ENCODE data around the gene NACC1.
A peak's percentile ranks its signal among the peaks of the same experiment; 100 is the strongest.

Gene NACC1

DNA sequence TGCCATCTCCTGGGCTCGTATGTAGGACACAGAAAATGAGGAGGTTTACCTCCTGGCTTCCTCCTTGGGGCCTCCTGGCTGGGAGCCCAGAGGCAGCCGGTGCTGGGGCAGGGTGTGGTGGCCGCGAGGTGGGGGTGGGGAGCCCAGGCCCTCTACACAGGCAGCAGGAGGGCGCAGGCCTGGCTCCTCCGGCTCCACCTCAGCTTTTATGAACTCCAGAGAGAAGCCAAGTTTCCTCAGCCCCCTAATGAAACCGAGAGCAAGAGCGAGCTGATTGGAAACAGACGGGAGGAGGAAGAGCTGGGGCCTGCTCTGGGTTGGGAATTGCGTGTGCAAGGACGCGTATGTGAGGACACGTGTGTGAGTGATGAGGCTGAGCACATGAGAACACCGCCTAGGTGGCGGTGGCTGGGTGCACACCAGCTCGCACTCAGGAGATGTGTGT, 38.5 kb upstream of the NACC1 start:
- TF ChIP-seq POLR2A (IDR thresholded peaks at IDR 0.05; ENCODE audit: low read depth, low read length) = no peak
- DNase-seq (ENCODE audit: insufficient read length, low spot score) (no peak), FAIRE-seq (no peak)

DNA sequence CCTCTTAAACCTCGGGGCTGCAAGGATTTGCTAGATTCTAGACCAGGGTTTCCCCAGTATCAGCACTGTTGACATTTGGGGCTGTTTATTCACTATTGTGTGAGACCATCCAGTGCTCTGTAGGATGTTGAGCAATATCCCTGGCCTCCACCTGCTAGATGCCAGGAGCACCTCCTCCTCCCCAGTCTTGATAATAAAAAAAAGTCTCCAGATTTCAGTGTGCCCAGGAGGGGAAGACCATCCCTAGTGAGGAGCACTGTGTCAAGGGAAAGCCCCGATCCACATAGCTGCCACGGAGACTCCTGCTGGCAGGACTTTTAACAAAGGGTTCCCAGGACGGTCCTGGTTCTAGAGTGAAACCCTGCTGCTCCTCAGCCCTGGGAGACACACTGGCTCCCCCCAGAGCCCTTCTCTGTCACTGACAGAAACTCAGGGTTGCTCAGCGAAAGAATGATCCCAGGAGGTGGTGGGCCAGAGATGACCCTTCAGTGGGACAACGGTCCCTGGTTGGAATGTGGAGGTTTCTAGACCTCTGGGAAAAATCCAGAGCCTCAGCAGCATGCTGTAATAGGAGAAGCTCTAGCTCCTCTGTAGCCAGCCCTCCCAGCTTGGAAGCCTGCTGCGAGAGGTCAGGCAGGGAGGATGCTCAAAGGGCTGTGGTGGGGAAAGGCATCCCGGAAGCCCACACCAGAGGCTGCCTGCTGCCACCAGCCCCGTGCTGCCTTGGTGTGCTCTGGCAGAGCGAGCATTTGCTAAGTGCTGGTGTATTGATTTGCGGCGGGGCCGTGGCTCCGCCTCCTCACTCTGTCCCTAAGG, 35.7 kb upstream of the NACC1 start:
- no peak for TF ChIP-seq POLR2A (IDR thresholded peaks at IDR 0.05; ENCODE audit: low read depth, low read length)
- DNase-seq (ENCODE audit: insufficient read length, low spot score) (no peak), FAIRE-seq (no peak)

DNA sequence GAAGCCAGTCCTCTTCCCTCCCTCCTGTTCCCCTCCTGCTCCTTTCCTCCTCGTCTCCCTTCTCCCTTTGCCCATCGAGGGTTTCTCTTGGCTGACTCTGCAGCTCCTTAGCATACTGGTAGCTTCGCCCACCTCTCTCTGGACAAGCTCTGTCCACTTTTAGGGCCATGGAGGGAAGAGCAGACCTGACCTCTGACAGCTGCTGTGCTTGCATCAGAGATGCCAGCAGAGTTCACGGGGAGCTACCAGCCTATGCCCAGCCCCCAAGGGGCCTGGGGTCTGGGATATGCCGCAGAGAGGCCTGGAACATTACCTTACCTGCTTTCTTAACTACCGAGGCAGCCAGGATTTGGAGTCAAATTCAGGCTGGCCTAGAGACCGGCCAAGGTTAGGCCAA, 35.1 kb upstream of the NACC1 start:
- TF ChIP-seq POLR2A (IDR thresholded peaks at IDR 0.05; ENCODE audit: low read depth, low read length) = no peak
- DNase-seq (ENCODE audit: insufficient read length, low spot score) = no peak
- FAIRE-seq = no peak

DNA sequence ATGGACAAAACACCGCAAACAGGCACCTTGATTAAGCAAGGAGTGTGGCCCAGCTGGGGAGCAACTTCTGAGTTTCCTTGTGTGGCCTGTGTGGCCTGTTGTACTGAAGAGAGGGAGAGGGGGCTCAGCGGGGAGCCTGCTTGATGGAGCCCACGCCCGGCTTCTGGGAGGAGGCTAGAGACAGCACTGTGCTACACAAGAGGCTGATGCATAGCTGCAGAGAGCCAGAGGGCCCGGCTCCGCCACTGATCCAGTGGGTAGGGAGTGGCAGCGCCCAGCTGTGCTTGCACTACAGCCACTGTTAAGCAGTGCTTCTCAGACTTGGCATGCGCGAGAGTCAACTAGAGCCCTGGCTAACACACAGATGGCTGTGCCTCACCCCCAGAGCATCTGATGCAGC, 34.4 kb upstream of the NACC1 start:
- FAIRE-seq (no peak), DNase-seq (ENCODE audit: insufficient read length, low spot score) (no peak)
- TF ChIP-seq POLR2A (IDR thresholded peaks at IDR 0.05; ENCODE audit: low read depth, low read length) = no peak

DNA sequence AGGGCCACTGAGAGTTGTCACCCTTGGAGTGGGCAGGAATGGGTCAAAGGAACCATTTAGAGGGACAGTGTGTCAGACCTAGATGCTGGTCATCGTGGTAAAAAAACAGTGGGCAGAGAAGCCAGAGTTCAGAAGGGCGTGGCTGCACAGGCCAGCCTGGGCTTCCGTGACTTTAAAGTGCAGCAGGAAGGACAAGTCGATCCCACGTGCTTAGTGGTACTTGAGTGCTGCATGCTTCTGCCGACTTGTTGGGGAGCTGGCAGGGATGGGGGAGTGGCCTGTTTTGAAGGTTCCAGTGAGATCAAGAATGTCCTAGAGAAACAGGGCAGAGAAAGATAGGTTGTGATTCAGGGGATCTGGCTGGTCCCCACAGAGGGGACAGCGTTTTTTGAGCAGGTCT, 32.4 kb upstream of the NACC1 start:
- no peak for TF ChIP-seq POLR2A (IDR thresholded peaks at IDR 0.05; ENCODE audit: low read depth, low read length)
- DNase-seq (ENCODE audit: insufficient read length, low spot score) (no peak), FAIRE-seq (no peak)

DNA sequence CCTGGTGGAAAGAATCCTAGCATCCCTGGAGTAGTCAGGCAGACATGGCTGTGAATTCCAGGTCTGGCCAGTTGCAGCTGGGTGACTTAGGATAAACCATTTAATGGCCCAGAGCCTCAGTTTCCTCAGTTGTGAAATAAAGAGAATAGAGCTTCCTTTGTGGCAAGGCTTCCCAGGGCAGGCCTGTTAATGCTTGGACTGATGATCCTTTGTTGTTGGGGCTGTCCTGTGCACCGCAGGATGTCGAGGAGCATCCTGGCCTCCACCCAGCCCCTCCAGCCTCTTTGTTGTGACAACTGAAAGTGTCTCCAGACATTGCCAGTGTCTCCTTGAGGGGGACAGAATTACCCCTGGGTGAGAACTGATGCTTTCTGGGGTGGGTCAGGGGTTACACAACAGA, 31.7 kb upstream of the NACC1 start:
- FAIRE-seq (no peak), DNase-seq (ENCODE audit: insufficient read length, low spot score) (no peak)
- TF ChIP-seq POLR2A (IDR thresholded peaks at IDR 0.05; ENCODE audit: low read depth, low read length) = no peak

DNA sequence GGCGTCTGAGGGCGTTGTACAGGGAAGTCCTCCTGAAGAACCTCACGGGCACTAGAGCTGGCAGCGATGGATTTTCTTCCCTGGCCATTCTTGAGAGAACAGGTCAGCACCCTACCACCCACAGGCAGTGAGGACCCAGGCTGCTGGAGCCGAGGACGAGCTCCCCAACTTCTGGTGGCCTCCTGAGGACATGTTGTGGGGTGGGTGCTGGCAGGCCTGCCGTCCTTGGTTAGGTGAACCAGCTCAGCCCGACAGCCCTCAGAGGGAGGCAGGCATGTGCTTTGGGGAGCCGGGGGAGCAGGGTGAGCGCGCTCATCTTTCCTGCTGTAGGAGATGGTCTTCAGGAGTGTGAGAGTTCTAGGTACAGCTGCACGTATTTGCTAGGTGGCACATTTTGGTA, 30.8 kb upstream of the NACC1 start:
- no peak for TF ChIP-seq POLR2A (IDR thresholded peaks at IDR 0.05; ENCODE audit: low read depth, low read length)
- FAIRE-seq (no peak), DNase-seq (ENCODE audit: insufficient read length, low spot score) (no peak)

DNA sequence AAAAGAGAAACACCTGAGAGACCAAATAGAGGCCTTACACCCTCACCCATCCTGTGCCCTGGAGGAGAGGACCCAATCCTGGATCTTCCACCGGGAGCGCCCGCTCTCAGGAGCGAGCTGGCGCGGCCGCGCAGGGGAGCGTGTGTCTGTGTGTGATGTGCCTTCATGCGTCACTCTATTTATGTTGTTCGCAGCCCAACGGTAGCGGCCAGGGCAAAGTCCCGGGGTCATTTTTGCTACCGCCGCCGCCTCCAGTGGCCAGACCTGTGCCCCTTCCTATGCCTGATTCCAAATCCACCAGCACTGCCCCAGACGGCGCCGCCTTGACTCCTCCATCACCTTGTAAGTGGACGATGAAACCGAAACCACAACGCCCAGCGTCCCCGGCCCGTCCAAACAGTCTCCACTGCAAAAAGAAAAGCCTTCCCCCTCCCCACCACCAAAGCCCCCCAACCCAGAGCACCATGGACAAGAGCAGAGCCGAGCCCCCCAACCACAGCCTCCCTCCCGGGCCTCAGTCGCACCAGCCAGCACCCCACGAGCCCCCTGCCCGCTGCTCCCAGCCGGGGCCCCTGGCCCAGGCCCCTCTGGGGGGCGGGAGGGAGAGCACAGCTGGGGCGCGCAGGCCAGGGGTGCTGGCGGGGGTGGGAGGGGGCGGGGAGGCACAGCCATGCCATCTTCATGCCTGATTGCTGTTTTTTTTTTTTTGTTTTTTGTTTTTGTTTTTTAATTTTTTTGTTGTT, 30.1 kb upstream of the NACC1 start:
- no peak for TF ChIP-seq POLR2A (IDR thresholded peaks at IDR 0.05; ENCODE audit: low read depth, low read length)
- FAIRE-seq = no peak
- DNase-seq (ENCODE audit: insufficient read length, low spot score) = no peak

DNA sequence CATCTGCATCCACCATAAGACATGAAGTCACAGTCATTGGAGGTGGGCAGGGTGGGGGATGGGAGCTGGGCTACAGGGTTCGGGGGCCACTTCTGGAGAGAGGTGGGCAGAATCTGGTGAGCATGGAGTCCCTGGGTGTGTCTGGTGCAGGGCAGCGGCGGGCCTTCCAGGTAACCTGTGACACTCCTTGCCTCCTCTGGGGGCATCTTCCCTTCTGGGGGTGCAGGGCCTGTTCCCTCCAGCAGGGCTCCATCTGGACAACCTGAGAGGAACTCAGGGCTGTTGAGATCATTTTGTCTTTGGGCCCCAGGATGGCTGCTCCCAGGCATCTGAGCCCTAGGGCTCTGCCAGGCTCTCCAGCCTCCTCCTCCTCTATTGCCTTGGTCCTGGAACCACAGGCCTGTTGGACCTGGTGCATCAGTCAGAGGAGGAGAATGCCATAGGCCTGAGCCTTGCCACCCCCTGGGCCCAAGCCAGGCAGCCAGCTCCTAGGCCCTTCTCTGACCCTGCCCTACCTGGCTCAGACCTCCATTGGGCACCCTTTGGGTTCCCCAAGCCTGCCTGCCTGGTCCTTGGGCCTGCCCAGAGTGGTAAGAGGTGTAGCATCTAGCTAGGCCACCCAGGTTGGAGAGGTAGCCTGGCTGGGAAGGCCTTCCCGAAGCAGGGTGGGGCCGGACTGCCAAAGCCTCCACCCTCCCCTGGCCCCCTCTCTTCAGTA, 28.8 kb upstream of the NACC1 start:
- no peak for TF ChIP-seq POLR2A (IDR thresholded peaks at IDR 0.05; ENCODE audit: low read depth, low read length)
- FAIRE-seq (no peak), DNase-seq (ENCODE audit: insufficient read length, low spot score) (peak; percentile 70)

DNA sequence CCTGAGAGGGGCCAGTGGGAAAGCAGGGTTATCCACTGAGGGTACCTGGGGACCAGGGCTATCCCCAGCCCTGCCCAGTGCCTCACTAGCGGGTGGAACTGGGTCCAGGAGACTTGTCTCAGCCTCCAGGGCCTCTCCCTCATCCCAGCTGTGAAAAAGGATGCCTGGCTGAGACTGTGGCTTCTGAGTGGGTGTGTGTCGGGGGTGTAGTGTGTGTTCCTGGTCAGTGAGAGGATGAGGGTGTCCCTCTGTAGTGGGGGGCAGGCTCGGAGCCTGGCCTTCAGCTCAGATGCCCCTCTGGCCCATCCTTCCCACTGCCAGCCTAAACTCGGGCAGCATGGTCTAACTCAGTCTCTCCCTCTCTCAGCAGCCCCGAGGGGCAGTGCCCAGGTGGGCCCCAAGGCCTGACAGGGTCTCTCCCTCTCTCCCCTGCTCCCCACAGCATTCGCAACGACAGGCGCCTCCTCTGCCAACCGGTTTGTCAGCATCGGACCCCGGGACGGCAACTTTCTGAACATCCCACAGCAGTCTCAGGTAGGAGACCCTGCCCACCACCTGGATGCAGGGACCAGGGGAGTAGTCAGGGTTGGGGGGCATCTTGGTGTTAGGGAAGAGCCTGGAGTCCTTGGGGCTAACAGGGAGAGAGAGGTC, 28.1 kb upstream of the NACC1 start:
- TF ChIP-seq POLR2A (IDR thresholded peaks at IDR 0.05; ENCODE audit: low read depth, low read length) = no peak
- no peak for DNase-seq (ENCODE audit: insufficient read length, low spot score)
- no peak for FAIRE-seq

DNA sequence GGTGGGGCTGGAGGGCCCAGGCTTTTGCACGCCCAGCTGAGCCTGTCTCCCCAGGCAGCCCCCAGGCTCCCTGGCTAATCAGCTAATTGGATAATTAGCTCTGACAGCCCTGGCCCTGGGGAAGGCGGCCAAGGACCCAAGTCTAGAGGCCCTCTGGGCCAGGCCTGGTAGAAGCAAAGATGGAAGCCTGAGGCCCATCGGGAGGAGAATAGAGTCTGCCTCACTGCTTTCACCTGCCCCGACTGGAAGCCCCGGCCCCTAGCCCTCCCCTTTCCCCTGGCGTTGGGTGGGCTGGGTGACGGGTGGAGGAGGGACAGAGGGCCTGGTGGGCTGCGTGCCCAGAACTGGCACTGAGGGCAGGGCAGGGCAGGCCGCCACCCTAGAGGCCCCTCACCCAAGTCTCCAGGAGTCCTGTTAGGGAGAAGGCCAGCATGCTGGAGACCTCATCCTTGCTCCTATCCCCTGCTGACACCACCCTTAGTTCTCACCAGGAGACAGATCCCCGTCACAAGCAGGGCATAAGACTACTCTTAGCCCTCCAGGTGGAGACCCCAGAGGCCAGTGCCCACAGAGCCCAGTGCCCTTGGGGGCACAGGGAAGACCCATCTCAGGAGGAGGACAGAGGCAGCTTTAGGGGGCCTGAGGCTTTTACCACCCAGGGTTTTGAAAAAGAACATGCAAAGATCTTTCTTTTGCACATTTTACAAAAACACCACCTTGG, 27.4 kb upstream of the NACC1 start:
- no peak for TF ChIP-seq POLR2A (IDR thresholded peaks at IDR 0.05; ENCODE audit: low read depth, low read length)
- FAIRE-seq (no peak), DNase-seq (ENCODE audit: insufficient read length, low spot score) (no peak)

DNA sequence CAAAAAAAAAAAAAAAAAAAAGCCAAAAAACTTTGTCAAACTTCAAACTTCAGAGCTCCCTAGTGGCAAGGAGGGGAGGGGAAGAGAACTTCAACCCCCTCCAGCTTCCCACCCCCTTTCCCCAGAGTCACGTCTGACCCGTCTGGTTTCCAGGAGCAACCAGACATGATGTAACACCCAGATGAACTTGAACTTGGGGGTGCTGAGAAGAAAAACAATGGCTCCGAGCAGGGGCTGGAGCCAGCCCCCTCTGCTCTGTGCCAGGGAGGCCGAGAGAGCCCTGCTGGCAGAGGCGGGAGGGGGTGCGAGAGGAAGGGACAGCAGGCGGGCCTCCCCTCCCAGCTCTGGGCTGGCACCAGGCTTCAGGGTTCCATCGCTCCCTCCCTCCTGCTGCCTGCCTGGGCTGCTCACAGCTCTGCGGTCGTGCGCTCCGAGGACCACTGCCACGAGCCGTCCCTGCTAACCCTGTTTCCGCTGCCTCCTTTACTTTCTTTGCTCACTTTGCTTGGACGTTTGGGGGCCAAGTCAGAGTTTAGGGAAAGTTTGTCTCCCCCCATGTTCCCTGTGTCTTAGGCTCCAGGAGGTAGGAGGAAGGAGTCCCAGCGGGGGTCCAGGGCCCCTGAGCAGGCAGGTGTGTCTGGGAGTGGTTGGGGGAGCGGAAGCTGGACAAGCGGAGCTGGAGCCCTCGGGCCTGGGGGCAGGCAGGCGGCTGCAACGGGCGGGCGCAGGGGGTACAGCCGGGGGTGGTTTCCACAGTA, 26.5 kb upstream of the NACC1 start:
- DNase-seq (ENCODE audit: insufficient read length, low spot score) (no peak), FAIRE-seq (no peak)

DNA sequence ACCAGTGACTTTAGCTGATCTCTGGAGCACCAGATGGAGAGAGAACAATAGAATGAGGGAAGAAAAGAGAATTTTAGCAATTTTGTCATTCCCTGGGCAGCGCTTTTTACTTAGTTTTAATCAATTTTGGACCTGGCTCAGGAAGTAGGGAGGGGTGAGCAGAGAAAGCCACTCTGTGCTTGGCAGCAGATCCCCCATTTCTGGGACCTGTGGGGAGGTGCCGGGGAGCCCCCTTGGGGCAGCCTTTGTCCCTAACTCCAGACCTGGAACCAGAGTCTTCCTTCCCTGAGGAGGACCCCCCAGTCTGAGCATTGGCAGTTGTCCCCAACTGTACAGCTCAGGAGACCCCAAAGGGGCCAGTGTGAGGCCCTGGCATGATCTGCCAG, 25.9 kb upstream of the NACC1 start:
- no peak for FAIRE-seq
- DNase-seq (ENCODE audit: insufficient read length, low spot score) = no peak
- TF ChIP-seq POLR2A (IDR thresholded peaks at IDR 0.05; ENCODE audit: low read depth, low read length) = no peak

More for the DNA sequence above, 26.5 kb upstream of the NACC1 start:
- no peak for TF ChIP-seq POLR2A (IDR thresholded peaks at IDR 0.05; ENCODE audit: low read depth, low read length)

Data from H54 (cell line).